NCI-H1694 treated with DMSO at 0.1 percent for 48 hours (cell line): ENCODE results near the gene RANBP1.

Source experiments
- DNase-seq: peaks from one replicate; lab custom pipeline; 2025; lab: John Stamatoyannopoulos, UW

Gene RANBP1

DNA sequence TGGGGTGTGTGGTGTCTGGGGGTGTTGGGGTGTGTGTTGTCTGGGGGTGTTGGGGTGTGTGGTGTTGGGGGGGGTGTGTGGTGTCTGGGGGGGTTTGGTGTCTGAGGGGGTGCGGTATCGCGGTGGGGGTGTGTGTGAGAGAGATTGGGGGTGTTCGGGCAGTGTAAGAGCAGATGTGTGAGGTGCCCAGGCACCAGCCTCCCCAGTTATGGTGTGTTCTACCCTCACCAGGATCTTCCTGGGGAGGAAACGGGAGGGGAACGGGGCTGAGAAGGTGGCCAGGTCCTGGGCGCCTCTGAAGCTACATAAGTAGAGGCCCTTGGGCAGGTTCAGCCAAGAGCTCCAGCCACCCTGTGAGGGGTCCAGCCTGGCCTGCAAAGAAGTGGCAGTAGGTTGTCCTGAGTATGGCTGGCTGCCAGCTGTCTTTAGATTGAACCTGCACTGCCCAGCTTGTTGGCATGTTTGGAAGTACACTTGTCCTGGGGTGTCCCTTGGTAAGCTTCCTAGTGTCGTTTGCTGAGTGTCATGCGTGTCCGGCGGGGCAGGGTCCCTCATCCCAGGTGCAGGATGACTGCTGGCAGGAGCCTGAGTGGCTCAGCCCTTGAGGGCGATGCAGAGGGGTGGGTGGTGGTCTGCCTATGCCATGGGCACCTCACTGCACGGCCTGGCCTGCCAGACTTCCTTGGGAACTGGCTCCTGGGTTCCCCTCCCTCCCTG is 7.6 kb downstream of the RANBP1 start:
- DNase-seq = no peak

DNA sequence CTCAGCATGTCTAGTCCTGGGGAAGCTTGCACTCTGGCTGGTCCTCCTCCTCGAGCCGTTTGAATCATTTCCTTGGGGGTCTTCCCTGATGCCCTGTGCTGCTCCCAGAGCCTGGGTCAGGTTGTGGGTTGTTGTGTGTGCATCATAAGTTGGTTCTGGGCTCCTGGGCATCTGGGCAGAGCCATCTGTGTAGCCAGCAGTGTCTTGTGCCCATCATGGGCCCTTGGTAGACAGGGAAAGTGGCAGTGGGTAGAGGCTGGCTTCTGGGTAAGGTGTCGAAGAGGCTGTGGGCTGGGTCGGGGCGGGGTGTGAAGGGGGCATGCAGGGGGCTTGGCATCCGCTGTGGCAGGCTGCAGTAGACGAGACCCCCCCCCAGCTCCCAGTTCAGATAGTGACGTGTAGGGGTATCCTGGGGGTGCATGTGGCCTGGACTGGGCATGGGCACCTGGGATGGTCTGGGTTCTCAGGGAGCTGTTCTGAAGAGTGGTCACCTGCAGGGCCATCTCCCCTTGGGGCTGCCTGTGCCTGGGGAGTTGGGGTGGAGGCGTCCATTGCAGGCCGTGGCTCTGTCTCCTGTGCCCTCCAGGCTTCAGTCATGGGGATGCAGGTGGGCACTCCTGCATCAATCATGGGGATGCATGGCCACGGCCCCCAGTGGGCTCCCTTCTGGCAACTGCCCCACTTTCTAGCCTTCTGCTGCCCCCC is 8.3 kb downstream of the RANBP1 start:
- no peak for DNase-seq

DNA sequence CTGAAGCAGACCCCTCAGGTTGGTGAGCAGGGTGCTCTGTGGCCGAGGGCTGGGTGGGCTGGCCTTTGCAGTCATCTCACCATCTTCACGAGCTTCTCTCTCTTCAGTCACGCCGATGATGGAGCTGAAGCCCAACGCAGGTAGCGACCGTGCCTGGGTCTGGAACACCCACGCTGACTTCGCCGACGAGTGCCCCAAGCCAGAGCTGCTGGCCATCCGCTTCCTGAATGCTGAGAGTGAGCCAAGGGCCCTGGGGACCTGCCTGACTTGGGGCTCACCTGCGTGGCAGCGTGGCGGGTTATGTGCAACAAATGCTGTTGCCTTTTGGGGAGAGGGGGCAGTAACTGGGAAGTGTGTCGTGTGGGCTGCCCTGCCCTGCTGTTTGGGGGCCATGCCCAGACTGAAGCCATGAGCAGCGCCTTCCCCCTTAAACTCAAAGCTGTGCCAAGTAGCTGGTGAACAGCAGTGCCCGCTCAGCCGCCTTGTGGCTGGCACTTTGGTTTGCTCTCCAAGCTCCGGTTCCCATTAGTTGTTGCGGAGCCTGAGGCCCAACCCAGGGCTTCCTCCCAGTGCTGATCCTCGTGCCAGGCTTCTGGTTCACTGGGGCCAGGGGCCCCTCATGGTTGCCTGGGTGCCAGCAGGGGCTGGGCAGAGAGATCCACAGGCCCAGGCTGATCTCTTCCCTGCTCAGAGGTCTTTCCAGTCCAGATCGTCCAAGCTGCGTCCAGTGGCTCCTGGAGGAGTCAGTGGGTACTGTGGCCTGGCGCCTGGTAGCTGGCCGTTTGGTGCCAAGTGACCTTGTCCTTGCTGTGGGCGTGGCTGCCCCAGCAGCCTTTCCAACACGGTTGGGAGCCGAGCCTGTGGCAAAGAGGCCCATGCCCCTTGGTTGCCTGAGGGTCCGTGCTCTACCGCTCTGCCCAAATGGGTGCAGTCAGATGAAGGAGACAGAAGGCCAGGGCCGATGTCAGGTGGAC is 9.6 kb downstream of the RANBP1 start:
- DNase-seq = no peak

DNA sequence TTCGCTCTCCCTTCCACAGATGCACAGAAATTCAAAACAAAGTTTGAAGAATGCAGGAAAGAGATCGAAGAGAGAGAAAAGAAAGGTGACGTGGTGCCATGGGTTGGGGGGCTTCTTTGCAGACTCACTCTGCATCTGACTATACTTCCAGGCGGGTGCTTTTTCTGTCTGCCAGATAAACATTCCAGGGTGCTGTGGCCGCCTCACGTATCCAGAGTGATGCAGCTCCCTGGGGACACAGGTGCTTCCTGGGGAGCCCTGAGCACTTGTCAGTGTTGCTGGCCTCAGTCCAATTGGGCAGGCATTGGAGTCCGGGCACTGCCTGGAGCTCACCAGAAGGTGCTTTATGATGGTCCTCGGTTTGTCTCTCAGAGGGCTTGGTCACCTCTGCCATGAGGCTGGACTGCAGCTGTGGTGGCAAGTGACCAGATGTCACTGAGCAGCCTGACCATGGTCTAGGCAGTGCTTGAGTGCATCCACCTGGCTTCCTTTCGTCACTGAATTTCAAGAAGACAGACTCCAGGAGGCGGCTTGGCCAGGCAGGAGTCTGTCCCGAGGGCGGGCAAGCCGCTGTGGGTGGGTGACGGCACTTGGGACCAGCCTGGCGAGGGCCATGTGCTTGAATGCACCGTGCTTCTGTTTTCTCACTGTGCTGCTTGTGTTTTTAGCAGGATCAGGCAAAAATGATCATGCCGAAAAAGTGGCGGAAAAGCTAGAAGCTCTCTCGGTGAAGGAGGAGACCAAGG is 10.6 kb downstream of the RANBP1 start:
- no peak for DNase-seq

DNA sequence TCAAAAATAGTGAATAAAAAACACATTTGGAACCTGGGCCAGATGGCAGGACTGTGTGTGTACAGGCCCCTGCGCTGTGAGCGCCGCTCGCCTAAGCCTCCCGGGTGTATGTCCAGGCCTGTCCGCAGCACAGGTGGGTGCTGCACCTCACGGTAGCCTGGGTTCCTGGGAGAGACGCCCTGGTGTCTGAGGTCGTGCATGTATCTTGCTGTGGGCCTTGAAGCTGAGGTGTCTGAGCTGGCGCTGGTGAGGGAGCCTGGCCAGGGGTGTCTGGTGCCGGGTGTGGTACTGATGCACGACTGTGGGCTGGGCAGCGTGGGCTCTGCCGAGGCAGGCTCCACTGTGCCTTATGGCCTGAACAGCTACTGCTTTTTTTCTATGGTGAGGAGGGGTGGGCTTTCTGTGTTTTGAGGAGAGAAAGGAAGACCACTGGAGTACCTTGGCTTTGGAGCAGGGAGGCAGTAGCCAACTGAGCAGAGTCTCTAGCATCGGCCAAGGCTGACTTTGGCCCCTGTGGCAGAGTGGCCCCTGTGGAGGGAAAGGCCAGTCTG is 11.5 kb downstream of the RANBP1 start:
- no peak for DNase-seq

DNA sequence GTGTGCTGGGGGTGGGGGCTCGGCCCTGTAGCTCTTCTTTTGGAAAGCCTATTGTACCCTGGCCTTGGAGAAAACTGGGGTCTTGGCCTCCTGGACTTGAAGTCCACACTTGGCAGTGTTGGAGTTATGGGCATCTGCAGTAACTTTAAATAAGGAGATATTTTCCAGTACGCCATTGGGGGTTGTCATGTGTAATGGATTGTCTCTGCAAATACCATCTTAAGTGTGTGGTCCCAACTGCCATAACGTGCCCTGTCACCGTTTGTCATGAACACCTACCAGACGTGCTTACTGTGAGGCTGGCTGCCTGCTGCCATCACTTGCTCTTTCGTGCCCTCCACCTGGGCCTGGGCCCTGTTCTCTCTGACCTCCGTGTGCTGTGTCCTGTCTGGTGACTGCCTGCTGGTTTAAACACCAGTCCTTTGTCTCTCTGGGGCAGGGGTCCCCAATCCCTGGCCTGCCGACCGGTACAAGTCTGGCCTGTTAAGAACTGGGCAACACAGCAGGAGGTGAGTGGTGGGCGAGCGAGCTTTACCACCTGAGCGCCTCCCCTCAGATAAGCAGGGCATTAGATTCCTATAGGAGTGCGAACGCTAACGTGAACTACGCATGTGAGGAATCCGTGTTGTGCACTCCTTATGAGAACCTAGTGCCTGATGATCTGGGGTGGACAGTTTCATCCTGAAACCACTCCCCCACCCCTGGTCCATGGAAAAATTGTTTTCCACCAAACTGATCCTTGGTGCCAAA is 12.1 kb downstream of the RANBP1 start:
- no peak for DNase-seq

DNA sequence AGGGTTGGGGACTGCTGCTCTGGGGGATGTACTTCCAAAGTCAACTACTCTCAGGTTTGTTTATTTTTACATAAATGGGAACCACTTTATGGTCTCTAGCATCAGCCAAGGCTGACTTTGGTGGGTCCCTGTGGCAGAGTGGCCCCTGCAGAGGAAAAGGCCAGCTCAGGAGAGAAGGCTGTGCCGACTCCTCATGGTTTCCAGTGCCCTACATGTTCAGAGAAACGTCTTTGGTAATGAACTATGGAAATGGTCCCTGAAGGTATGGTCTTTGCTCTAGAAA is 12.7 kb downstream of the RANBP1 start:
- DNase-seq = no peak

DNA sequence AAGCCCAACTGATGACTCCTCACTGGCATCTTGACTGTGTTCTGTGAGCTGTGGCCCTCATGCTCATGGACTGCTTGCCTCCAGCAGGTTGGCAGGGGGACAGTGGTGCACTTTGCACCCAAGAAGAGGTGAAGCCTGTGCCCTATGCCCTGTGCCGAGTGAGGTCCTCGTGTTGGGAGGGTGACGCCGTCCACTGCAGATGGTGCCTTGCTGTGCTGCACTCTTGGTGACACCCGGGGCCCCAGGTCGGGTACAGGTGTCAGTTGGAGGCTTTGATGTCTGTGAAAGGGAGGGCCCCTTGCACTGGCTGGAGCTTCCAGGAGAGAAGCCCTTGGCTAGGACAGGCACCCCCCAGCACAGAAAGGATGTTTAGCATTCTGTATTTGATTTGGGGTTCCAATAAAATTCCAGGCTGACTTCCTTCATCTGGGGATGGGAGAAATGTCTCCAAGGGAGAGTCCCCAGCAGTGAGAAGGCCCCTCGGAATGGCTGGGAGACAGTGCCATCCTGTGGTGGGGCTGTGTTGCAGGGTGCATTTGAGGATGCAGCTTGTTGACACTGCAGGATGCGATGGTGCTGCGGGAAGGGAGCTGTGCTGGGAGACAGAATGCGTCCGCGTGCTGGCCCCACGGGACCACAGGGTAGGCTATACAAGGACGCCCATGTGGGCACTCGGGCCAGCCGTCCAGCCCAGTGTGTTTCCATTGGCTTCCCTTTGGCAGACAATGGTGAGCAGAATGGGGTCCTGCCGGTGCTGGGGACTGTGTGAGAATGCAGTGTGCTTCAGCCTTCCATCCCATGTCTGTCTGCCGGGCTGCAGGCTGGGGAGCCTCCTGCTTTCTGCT is 13.2 kb downstream of the RANBP1 start:
- no peak for DNase-seq

DNA sequence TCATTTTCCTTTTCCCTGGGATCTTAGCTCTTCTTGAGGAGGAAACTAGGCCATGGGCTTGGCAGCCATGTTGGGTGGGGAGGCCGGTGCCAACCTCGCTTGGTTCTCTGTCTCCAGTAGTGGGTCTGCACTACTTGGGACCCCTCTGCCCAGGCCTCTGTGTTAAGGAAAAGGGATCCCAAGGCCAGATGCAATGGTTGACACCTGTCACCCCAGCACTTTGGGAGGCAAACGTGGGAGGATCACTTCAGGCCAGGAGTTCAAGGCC is 13.8 kb downstream of the RANBP1 start:
- no peak for DNase-seq

DNA sequence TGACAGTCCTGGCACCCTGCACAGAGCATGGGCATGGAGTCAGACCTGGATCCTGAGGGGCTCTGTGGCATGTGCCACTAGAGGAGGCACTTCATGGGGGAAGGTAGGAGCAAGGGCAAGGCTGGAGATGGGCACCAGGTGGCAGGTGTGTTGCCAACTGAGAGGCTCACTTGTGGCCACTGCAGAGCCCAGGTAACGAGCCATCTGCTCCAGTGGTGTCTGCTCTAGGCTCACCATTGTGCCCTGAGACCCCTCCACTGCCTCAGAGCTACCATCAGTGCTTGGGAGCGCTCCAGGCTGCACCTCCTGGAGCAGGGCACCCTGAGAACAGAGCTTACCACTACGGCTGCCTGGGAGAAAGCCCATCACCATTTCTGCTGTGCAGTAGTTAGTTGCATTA is 14.4 kb downstream of the RANBP1 start:
- DNase-seq = no peak

DNA sequence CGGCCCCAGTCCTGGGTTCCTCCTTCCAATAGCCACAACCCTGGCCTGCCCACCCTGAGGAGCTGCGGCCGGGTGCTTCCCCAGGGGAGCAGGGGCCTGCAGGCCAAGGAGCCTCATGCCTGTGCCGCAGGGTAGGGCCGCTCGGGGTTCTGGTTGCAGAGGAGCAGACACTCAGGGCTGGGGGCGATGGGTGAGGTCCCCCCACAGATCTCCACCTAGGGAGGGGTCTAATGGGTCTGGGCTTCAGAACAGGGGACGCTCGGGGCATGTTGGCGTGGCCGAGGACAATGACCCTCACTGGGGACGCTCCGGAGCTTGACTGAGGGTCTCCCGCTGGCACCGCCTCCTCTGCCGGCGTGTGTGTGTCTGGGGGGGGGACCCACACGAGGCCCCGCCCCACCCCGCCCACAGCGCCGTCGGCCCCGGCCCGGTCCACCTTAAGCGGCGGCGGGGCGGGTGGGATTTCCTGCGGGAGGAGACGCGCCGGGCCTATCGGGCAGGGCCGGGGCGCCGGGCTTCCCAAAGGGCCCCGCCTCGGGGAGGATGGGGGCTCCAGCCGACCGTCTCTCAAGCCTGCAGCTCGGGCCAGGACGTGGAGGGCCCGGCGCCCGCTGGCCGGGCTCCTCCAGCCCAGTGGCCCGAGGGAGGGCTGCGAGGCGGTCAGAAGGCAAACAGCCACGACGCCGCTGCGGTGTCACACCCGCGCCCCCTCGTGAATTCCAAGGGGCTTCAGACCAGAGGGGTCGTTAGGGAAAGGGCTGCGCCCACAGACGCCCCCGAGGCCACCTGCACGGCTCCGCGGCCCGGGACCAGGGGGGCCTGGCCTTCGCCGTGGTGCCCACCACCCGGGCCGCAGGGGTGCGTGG is 15.1 kb downstream of the RANBP1 start:
- no peak for DNase-seq

DNA sequence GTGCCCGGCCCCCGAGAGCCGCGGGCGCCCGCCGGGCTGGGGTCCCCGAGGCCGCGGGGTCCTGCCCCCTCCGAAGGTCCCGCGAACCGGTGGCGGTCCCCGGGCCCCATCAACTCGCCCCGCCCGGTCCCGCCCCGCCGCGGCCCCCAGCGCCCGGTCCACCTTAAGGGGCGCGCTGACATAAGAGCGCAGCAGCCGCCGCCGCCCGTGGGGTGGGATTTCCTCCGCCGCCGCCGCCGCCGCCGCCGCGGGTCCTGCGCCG is 15.6 kb downstream of the RANBP1 start, which contains the start of gene ZDHHC8:
ZDHHC8 (plus strand) TSS at position 208 of the 262 bp plus-strand sequence. CDS start 144 bp downstream, outside the sequence.
- no peak for DNase-seq

DNA sequence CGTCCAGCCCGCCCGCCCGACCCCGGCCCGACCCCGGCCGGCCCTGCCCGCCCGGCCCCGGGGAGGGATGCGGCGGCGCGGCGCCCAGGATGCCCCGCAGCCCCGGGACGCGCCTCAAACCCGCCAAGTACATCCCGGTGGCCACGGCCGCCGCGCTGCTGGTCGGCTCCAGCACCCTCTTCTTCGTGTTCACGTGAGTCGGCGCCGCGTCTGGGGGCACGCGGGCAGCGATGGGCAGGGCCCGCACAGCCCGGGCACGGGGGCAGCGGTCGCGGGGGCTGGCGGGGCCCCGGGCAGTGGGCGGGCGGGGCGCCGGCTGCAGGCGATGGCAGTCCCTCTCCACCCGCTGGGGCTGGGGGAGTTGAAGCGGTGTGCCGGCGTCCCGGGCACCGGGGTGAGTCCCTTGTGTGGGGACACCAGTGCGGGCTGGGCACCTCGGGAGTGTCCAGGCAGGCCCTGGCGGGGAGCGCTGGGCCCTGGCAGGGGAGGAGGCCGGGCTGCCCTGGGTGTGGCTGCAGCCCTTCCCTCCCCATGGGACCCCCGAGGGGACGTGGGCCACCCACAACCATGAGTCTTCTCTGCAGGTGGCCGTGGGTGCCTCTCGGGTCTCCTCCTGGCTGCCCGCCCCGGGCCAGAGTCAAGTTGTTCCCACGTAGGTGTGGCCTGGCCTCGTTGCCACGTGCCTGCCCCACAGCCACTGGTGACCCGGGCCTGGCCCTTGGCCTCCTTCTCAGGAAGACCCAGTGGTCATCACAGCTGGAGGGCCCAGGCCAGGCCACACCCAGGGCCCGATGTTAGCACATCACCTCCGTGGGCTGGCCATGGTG is 16.2 kb downstream of the RANBP1 start:
- DNase-seq = no peak

DNA sequence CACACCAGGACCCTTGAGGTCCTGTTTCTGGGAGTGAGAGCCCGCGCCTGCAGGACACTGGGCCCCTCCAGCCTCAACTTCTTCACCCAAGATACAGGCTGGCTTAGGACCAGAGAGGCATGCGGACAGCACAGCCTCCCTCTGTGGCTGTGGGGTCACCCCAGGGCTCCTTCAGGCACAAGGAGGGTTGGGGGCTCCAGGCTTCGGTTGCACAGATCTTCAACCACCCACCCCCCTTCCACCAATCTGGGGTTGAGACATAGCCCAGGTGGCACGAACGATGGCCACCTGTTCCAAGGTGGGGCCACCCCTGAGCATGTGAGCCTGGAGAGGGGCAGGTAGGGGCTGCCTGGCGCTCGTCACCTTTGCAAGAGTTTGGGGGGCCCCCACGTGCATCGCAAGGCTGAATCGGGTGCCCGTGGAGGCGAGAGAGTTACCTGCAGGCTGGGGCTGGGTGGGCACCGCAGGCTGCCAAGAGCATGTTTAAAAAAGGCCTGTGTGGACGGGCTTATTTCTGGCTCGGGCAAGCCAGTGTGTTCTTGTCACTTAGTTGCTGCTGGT is 16.9 kb downstream of the RANBP1 start:
- no peak for DNase-seq

DNA sequence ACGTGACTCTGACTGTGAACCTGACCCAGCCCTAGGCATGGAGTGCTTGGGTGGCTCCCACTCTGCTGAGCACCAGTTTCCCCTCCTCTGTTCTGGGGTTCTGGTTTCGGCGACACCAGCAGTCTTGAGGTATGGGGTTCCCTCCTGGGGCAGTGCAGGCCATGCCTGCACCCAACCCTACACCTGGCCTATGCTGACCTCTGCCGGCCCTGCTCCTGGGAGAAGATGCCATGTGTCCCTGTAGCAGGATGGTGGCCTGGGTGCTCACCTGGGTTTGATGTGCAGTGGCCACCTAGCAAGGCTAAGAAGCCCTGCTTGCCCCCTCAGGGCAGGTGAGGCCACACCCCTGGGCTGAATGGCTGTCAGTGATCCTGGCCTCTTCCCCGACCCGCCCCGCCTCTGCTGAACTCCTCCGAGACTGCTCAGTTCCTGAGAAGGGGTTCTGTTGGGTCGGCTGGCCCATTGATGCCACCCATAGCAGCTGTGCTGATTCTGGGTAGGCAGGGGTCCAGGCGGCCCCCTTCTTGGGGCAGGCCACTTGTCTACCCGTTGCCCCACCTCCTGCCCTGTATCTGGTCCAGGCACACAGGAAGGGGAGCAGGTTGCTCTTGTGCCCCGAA is 18.1 kb downstream of the RANBP1 start:
- no peak for DNase-seq

DNA sequence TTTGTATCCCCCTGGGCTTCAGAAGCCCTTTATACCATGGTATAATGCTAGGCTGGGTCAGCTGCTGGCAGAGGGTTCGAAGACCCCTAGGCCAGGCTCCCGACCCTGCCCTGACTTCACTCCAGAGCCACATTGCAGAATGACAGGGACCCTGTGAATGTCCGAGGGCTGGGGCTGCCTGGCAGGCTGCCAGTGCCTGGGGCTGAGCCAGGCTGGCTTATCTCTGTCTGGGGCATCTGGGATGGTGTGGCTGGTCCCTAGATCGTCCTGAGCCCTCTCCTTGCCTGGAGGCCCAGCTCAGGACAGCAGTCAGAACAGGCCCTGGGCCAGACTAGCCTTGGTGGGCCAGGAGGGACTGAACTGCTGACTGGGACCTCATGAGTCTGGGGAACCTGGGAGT is 19.4 kb downstream of the RANBP1 start:
- no peak for DNase-seq

DNA sequence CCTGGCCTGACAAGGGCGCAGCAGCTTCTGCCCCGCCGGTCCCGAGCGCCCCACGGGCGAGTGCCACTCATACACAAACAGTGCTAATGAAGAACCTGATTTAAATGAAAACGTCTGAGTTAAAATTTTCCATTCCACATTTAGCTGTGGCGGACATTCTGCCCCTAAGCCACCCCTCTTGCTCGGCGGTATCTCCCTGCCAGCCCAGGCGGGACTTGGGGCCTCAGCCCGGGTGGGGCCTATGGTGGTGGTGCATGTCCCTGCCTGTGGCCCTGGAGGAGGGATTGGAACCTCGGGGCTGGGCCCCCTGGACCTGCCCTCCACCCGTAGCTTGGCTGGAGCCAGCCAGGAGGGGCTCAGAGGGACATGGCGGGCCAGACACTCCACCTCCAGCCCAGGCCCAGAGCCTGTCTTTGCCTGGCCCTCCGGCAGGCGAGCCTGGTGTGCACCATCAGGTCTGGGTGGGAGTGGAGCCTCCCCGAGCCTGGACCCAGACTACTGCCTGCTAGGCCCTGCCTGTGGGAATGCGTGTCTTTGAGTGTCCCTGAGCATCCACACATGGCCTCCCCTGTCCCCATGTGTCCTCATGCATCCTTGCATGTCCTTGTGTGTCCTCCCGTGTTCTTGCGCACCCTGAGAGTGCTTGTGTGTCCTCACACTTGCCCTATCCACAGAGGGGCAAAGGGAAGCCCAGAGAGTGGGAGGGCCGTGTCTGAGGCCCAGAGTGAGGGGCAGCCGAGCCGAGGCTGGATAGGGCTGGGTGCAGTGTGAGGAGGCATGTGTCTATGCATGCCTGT is 20.1 kb downstream of the RANBP1 start:
- DNase-seq = no peak
